ENCODE measurements around the gene HNRNPDL.
"Not testable (repeated sequence)": the region's sequence is repeated elsewhere in the genome, so short reads cannot be mapped to it uniquely, and the experiment has no call there.

HNRNPDL gene

GRCh38 chr4:82430193-82430963, at the start of gene HNRNPDL, which contains the start of gene ENOPH1:
Gene HNRNPDL, minus strand, starts transcription at chr4:82430462. Its CDS starts 772 bp downstream, at chr4:82429690.
Gene ENOPH1, plus strand, starts transcription at chr4:82430590. Its CDS starts 240 bp downstream, at chr4:82430830.
- FAIRE-seq, result no peak

GRCh38 chr4:82479562-82479961, 49.3 kb upstream of the HNRNPDL start:
- no peak for FAIRE-seq

- not testable (repeated sequence) for FAIRE-seq
These were observed 47.2 kb upstream of the HNRNPDL start for GRCh38 chr4:82477469-82477868.

GRCh38 chr4:82475931-82476330, 45.7 kb upstream of the HNRNPDL start:
- FAIRE-seq, result not testable (repeated sequence)

GRCh38 chr4:82473621-82474164, 43.4 kb upstream of the HNRNPDL start:
- FAIRE-seq, result no peak

GRCh38 chr4:82473080-82473479, 42.8 kb upstream of the HNRNPDL start:
- not testable (repeated sequence) for FAIRE-seq

- no peak for FAIRE-seq
These were observed 39.6 kb upstream of the HNRNPDL start for GRCh38 chr4:82469791-82470345.

- FAIRE-seq, result no peak
These were observed 37.2 kb upstream of the HNRNPDL start for GRCh38 chr4:82467471-82467870.

- no peak for FAIRE-seq
These were observed 33.0 kb upstream of the HNRNPDL start for GRCh38 chr4:82463221-82463620.

GRCh38 chr4:82462415-82462831, 32.2 kb upstream of the HNRNPDL start:
- peak; percentile 82 for FAIRE-seq

- no peak for FAIRE-seq
These were observed 31.4 kb upstream of the HNRNPDL start for GRCh38 chr4:82461710-82462109.

GRCh38 chr4:82458729-82459128, 28.5 kb upstream of the HNRNPDL start:
- FAIRE-seq, result no peak

- FAIRE-seq, result no peak
These were observed 27.0 kb upstream of the HNRNPDL start for GRCh38 chr4:82457266-82457665.

- no peak for FAIRE-seq
These were observed 21.8 kb upstream of the HNRNPDL start for GRCh38 chr4:82452026-82452425.

- no peak for FAIRE-seq
These were observed 20.9 kb upstream of the HNRNPDL start for GRCh38 chr4:82450966-82451755.

GRCh38 chr4:82447886-82448285, 17.6 kb upstream of the HNRNPDL start:
- FAIRE-seq, result no peak

GRCh38 chr4:82439088-82439487, 8.8 kb upstream of the HNRNPDL start:
- no peak for FAIRE-seq

- FAIRE-seq, result no peak
These were observed 7.2 kb upstream of the HNRNPDL start for GRCh38 chr4:82437285-82438005.

GRCh38 chr4:82436780-82437179, 6.5 kb upstream of the HNRNPDL start:
- no peak for FAIRE-seq

GRCh38 chr4:82436130-82436529, 5.9 kb upstream of the HNRNPDL start:
- no peak for FAIRE-seq

GRCh38 chr4:82434949-82435348, 4.7 kb upstream of the HNRNPDL start:
- FAIRE-seq, result no peak

GRCh38 chr4:82433791-82434190, 3.5 kb upstream of the HNRNPDL start:
- no peak for FAIRE-seq

- FAIRE-seq, result no peak
These were observed 2.3 kb upstream of the HNRNPDL start for GRCh38 chr4:82432596-82432995.

Measured in islet of Langerhans (tissue), 1 donor.